ENCODE results near the gene KCNT2. TPM values are rescaled to one million over a fixed set of nuclear protein-coding genes. Genes with fewer than 3 reads are reported as not detected.

Gene KCNT2
- total RNA-seq, 4 donors from 2014 or later, result 0.18 to 3.3 (median 2.0) TPM

DNA sequence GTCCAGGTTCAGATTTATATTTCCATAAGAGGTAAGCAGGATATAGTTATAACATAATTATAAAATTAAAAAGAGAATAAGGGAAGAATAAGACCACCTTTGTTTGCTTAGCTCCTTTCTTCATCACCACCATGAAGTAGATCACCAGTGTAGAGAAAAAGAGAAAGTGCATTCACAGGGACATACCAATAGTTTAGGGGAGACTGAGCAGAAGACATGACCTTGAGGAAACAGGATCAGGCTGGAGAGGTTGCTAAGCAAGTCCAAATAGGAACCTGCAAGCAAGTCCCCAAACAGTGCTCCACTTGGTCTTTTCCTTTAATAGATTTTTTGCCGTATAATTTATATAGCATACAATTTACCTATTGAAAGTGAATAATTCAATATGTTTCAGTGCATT lies 63.0 kb downstream of the KCNT2 start:
- Histone ChIP-seq H3K27ac (no peak overlapping the region), H3K4me1 (no peaks in the 10 kb centered on the region), H3K36me3 (no peaks in the 10 kb centered on the region), H3K9me3 (no peaks in the 10 kb centered on the region), H3K4me3 (no peak overlapping the region), H3K27me3 (no peaks in the 10 kb centered on the region)
- no peak for DNase-seq
- TF ChIP-seq, protein P1, sequence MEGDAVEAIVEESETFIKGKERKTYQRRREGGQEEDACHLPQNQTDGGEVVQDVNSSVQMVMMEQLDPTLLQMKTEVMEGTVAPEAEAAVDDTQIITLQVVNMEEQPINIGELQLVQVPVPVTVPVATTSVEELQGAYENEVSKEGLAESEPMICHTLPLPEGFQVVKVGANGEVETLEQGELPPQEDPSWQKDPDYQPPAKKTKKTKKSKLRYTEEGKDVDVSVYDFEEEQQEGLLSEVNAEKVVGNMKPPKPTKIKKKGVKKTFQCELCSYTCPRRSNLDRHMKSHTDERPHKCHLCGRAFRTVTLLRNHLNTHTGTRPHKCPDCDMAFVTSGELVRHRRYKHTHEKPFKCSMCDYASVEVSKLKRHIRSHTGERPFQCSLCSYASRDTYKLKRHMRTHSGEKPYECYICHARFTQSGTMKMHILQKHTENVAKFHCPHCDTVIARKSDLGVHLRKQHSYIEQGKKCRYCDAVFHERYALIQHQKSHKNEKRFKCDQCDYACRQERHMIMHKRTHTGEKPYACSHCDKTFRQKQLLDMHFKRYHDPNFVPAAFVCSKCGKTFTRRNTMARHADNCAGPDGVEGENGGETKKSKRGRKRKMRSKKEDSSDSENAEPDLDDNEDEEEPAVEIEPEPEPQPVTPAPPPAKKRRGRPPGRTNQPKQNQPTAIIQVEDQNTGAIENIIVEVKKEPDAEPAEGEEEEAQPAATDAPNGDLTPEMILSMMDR (IDR thresholded peaks at IDR 0.05), result no peak
- TF ChIP-seq POLR2A (IDR thresholded peaks at IDR 0.05), result no peak

DNA sequence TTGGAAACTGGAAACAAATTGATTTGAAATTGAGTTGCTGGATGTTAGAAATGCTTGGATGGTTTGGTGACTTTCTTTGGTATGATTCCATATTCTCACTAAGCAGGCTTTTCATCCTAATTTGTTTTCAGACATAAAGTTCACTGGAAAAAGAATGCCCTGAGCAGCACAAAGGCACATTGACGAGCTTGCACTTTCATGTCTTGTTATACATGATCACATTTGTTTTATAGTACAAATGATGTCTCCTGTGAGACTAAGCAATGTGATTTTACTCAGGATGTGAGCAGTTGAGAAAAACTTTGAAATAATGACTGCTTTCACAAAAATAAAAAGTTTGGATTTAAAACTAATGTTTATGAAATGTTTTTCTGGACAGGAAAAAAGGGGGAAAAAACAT lies 63.6 kb downstream of the KCNT2 start:
- Histone ChIP-seq H3K4me3 (no peak overlapping the region), H3K36me3 (no peaks in the 10 kb centered on the region), H3K4me1 (no peaks in the 10 kb centered on the region), H3K27me3 (no peaks in the 10 kb centered on the region), H3K9me3 (no peaks in the 10 kb centered on the region), H3K27ac (no peak overlapping the region)
- no peak for DNase-seq
- TF ChIP-seq, protein P1 (IDR thresholded peaks at IDR 0.05), result no peak
- no peak for TF ChIP-seq POLR2A (IDR thresholded peaks at IDR 0.05)

DNA sequence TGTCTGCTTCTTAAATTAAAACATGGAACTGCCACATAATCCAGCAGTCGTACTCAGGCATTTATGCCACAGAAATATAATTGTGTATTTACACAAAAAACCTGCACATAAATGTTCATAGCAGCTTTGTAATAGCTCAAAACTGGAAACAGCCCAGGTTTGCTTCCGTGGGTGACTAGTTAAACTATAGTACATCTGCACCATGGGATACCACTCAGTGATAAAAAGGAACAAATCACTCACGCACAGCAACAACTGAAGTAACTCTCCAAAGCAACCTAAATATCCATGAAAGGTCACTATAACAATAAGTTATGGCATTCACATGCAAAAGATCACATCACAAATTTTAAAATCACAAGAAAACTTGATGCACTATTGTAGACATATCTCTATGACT lies 64.4 kb downstream of the KCNT2 start:
- H3K27me3 ChIP-seq, result no peaks in the 10 kb centered on the region
- H3K9me3 ChIP-seq, result no peaks in the 10 kb centered on the region
- H3K36me3 ChIP-seq, result no peaks in the 10 kb centered on the region
- TF ChIP-seq, protein P1 (IDR thresholded peaks at IDR 0.05), result no peak
- no peak for TF ChIP-seq POLR2A (IDR thresholded peaks at IDR 0.05)
- no peak for DNase-seq
- H3K4me1 ChIP-seq, result no peaks in the 10 kb centered on the region
- no peak overlapping the region for H3K27ac ChIP-seq
- H3K4me3 ChIP-seq, result no peak overlapping the region

DNA sequence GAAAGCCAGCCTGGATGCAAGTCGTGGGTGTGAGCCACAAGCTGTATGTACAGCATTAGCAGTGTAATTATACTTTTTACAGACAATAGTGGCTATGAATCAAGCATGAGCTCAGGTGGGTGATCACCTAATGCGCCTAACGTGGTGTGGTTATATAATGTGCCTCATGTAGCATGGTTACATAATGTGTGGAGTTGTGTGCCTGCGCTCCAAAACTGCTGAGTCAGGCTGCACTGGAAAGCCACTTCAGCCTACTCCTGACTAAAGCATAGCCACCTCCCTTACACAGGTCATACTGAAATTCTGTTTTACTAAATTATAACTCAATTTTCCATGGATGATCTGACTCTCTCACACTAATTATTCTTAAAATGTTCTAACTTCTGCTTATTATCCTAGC lies 69.8 kb downstream of the KCNT2 start:
- DNase-seq, result no peak
- no peak for TF ChIP-seq POLR2A (IDR thresholded peaks at IDR 0.05)
- TF ChIP-seq, protein P1 (IDR thresholded peaks at IDR 0.05), result no peak
- H3K4me3 ChIP-seq, result no peak overlapping the region
- H3K9me3 ChIP-seq, result no peaks in the 10 kb centered on the region
- H3K27me3 ChIP-seq, result no peaks in the 10 kb centered on the region
- H3K4me1 ChIP-seq, result no peaks in the 10 kb centered on the region
- no peak overlapping the region for H3K27ac ChIP-seq
- H3K36me3 ChIP-seq, result no peaks in the 10 kb centered on the region

GRCh38 chr1:196535727-196536126 lies 72.5 kb downstream of the KCNT2 start:
- no peak overlapping the region for H3K27ac ChIP-seq
- no peak for DNase-seq
- H3K27me3 ChIP-seq, result no peaks in the 10 kb centered on the region
- no peak for TF ChIP-seq POLR2A (IDR thresholded peaks at IDR 0.05)
- TF ChIP-seq, protein P1 (IDR thresholded peaks at IDR 0.05), result no peak
- H3K4me1 ChIP-seq, result no peaks in the 10 kb centered on the region
- no peaks in the 10 kb centered on the region for H3K36me3 ChIP-seq
- H3K9me3 ChIP-seq, result no peaks in the 10 kb centered on the region
- no peak overlapping the region for H3K4me3 ChIP-seq

Measured in Peyer's patch (tissue), 4 donors.